ENCODE measurements around the gene TNNT3. TPM values are rescaled to one million over a fixed set of nuclear protein-coding genes. Genes with fewer than 3 reads are reported as not detected.

Gene TNNT3
- total RNA-seq, 1 donor from 2014 or later, result 30.7 TPM

GRCh38 chr11:1926156-1927025 is 6.9 kb downstream of the TNNT3 start:
- Histone ChIP-seq H3K27me3 (ENCODE audit: low read depth) (no peaks in the 10 kb centered on the region), H3K36me3 (no peaks in the 10 kb centered on the region), H3K4me1 (peaks cover 79% of the 10 kb centered on the region), H3K4me3 (peak overlapping the region; percentile 21), H3K9me3 (replicated peaks) (no peaks in the 10 kb centered on the region), H3K27ac (replicated peaks) (peak overlapping the region; percentile 92)
- intact Hi-C loops (cut with micrococcal nuclease), result no loop called here
- DNase-seq, result no peak
- no peak for TF ChIP-seq CTCF (IDR thresholded peaks at IDR 0.05; ENCODE audit: borderline replicate concordance)

GRCh38 chr11:1927026-1927847 is 7.7 kb downstream of the TNNT3 start:
- Histone ChIP-seq H3K36me3 (no peaks in the 10 kb centered on the region), H3K4me3 (peak overlapping the region; percentile 21), H3K27ac (replicated peaks) (peak overlapping the region; percentile 92), H3K4me1 (peaks cover 79% of the 10 kb centered on the region), H3K9me3 (replicated peaks) (no peaks in the 10 kb centered on the region), H3K27me3 (ENCODE audit: low read depth) (no peaks in the 10 kb centered on the region)
- intact Hi-C loops (cut with micrococcal nuclease), result no loop called here
- DNase-seq, result no peak
- no peak for TF ChIP-seq CTCF (IDR thresholded peaks at IDR 0.05; ENCODE audit: borderline replicate concordance)

DNA sequence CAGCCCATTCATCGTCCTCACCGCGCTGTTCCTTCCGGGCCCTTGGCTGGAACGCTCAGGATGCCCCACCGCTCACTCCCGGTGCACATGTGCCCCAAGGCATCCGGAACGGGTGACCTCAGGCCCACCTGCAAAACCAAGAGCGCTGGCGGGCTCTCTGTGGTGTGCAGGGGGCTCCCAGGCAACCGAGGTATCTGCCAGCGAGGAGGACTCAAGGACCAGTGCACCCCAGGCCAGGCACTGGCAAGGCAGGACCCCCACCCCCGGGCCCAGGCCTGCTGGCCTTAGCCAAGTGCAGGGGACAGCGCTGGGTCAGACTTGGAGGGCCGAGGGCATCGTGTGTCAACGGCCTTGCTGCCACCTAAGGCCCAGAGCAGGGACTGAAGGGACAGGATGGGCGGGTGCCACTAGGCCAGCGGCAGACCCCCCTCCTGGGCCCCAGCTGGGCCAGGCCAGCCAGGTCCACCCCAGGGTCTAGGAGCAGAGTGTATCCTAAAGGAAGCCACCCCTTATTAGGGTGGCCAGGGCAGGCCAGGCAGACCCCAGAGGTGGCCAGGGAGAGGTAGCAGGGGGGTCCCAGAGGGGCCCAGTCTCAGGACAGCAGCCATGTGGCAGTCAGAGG is 8.5 kb downstream of the TNNT3 start:
- H3K4me3 ChIP-seq, result peak overlapping the region; percentile 21
- peak overlapping the region; percentile 92 for H3K27ac ChIP-seq (replicated peaks)
- no peaks in the 10 kb centered on the region for H3K27me3 ChIP-seq (ENCODE audit: low read depth)
- H3K36me3 ChIP-seq, result no peaks in the 10 kb centered on the region
- DNase-seq, result no peak
- H3K9me3 ChIP-seq (replicated peaks), result no peaks in the 10 kb centered on the region
- intact Hi-C loops (cut with micrococcal nuclease), result no loop called here
- TF ChIP-seq CTCF (IDR thresholded peaks at IDR 0.05; ENCODE audit: borderline replicate concordance), result no peak
- H3K4me1 ChIP-seq, result peaks cover 74% of the 10 kb centered on the region

- no peak for TF ChIP-seq CTCF (IDR thresholded peaks at IDR 0.05; ENCODE audit: borderline replicate concordance)
- intact Hi-C loops (cut with micrococcal nuclease), result no loop called here
- no peak for DNase-seq
- H3K36me3 ChIP-seq, result no peaks in the 10 kb centered on the region
- H3K27me3 ChIP-seq (ENCODE audit: low read depth), result no peaks in the 10 kb centered on the region
- H3K27ac ChIP-seq (replicated peaks), result peak overlapping the region; percentile 92
- no peaks in the 10 kb centered on the region for H3K9me3 ChIP-seq (replicated peaks)
- no peak overlapping the region for H3K4me3 ChIP-seq
- H3K4me1 ChIP-seq, result peaks cover 69% of the 10 kb centered on the region
Measured at GRCh38 chr11:1928470-1928890, 9.0 kb downstream of the TNNT3 start.

- no peaks in the 10 kb centered on the region for H3K27me3 ChIP-seq (ENCODE audit: low read depth)
- intact Hi-C loops (cut with micrococcal nuclease), result no loop called here
- DNase-seq, result no peak
- no peaks in the 10 kb centered on the region for H3K36me3 ChIP-seq
- peak overlapping the region; percentile 92 for H3K27ac ChIP-seq (replicated peaks)
- peaks cover 64% of the 10 kb centered on the region for H3K4me1 ChIP-seq
- H3K4me3 ChIP-seq, result no peak overlapping the region
- H3K9me3 ChIP-seq (replicated peaks), result no peaks in the 10 kb centered on the region
- TF ChIP-seq CTCF (IDR thresholded peaks at IDR 0.05; ENCODE audit: borderline replicate concordance), result no peak
Measured at GRCh38 chr11:1928891-1929541, 9.5 kb downstream of the TNNT3 start.
